HT-29 (cell line): ENCODE measurements around the gene RABGGTA. TPM values are rescaled to one million over a fixed set of nuclear protein-coding genes. Genes with fewer than 3 reads are reported as not detected.

Experiments
- DNase-seq: peaks from one replicate; pipeline ENCODE4 v3.0.0-alpha.2; 2015; ENCODE audit warnings: low spot score
- total RNA-seq: library from RNA; depleted of rRNA; stranded (reverse); fragments of >200 nt; shearing (Covaris generic); gene quantifications from 2 replicates; pipeline ENCODE4 v1.2.3, GENCODE V29; 2014

The RABGGTA gene
- total RNA-seq, 1 experiment from 2014 or later = 34.4 TPM

DNA sequence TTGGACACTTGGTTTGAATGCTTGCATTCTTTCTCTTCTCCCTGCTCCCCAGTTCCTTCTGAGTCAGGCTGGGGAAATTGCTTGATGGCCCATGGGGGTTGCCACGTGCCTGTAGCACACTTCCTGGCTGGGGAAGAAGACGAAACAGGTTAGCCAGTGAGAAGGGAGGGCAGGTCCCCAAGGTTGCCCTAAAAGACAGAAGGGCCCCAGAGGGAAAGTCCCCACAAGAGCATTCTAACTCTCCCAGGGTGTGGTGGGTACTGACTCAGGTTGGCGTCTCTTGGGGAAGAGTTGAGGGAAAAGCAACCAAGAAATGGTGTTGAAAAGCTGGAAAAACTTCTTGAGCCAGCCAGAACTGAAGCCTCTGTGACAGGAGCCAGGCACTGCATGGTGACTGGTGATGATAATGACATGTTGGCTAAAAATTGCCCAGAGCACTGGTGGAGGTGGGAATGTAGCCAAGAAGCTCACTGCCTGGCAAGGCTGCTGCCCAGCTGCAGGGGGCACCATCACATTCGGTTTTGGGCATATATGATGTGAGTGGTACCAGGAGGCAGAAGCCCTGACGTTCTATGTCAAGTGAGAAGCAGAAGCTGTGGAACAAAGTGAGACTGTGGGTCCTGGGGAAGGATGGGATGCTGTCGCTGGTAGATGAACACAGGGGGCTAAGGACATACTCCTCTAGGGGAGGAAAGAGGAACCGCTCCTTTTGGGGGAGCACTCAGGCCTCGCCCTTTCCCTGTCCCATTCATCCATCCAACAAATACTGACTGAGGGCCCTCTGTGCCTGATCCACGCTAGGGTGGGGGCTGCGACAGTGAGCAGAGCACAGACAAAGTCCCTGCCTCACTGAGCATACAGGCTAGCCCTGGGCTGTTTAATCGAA, 8.1 kb upstream of the RABGGTA start:
- no peak for DNase-seq

DNA sequence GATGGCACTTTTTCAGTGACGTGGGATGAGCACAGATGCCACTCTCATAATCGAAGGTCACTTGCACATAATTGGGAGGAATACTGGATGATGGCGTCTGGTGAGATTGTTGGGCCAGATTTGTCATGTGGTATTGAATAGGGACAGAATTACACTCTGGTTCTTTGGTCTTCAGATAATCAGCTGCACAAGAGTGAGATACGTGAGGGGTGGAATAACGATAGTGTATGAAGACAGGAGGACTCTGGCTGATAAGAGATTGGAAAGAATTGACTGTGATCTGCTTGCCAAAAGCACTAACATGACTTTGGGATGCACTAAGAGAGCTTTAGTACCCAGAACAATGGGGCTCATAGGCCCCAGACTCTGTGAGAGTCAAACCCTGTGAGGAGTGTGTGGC, 7.0 kb upstream of the RABGGTA start:
- no peak for DNase-seq

DNA sequence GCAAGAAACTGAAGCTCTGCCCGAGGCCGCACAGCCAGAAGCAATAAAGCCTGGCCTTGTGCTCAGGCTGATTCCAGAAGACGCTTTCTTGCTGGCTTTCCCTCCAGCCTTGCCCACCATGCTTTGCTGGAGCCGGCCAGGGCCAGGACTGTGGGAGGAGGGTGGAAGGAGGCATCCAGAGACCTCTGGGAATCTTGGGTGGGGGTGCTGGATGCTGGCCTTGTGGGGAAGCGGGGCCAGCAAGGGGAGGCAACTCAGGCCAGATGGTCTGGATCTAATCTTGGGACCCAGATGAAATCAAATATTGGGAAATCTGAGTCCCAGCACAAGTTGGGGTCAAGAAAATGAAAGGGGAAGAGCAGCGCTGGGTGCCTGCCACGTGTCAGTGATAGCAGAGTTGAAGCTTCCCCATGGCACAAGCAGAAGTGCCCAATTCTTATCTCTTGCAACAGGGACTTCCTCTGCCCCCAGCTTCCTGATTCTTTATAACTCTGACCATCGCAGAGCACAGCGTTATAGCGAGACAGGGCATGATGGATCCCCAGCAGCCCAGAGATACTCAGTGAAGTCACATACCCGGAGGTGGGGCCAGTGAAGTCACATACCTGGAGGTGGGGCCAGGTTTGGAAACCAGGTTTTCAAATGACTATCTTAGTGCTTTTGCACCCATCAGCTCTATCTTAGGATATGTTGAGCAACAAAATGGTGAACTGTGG, 6.4 kb upstream of the RABGGTA start:
- no peak for DNase-seq

DNA sequence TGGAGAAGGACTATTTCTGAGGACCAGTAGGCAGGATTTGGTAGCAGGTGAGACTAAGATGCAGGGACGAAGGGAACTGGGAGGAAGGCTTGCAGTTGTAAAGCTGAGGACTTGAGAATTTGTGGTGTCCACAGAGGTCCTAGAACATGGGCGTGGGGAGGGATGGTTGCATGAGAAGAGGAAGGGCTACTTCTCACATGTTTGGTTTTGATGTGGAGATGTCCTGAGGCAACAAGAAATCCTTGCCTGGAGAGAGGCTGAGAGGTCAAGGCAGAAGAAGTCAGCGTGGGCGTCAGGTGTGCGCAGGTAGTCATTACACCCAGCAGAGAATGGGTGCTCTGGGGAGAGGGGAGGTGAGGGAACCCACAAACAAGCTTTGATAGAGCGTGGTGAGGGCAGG, 5.7 kb upstream of the RABGGTA start:
- no peak for DNase-seq

- DNase-seq = no peak
Measured at GRCh38 chr14:24274101-24274543, 2.7 kb upstream of the RABGGTA start.

GRCh38 chr14:24273422-24273998, 2.1 kb upstream of the RABGGTA start:
- DNase-seq = no peak

DNA sequence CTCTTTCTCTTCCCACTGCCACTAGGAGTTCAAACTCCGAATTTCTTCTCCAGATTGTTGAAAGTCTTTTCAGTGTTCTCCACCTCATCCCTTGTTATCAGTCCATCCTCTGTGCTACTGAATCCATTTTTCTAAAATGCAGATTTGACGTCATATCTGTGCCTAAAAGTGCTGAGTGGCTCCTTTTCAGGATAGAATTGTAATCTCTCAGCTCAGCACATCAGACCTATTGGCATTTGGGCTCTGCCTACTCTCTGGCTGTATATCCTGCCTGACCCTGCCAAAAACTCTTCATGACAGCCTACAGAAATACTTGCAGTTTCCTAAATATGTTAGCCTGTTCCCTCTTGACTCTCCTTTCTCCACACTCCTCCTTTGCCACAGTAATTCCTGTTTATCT, 1.1 kb upstream of the RABGGTA start:
- DNase-seq = no peak

GRCh38 chr14:24271834-24272263, 452 bp upstream of the RABGGTA start:
- DNase-seq = no peak

DNA sequence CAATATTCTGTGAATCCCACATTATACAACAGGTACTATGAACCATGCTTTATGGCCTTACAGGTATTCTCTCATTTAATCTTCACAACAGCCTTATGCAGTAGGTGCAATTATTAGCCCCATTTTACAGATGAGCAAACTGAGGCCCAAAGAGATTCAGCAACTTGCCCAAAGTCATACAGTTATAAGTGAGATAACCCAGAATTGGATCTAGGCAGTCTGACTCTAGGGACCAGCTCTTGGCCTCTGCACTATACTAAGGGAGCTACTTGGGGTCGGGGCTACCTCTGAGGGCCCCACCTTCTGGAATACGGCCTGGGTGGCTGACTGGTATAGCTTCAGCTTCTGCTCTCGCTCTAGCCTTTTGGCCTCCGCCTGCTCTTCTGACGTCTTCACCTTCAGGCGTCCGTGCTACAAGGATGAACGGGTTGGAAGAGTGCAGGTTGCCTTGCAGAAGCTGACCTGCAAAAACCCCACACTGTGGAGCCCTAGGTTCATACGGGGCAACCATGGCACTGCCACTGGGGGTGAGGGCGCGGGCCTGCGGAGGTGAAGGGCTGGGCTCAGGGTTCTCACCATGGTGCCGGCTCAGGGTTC, 762 bp downstream of the RABGGTA start:
- DNase-seq = no peak

GRCh38 chr14:24269910-24270536, 1.4 kb downstream of the RABGGTA start:
- DNase-seq = no peak

DNA sequence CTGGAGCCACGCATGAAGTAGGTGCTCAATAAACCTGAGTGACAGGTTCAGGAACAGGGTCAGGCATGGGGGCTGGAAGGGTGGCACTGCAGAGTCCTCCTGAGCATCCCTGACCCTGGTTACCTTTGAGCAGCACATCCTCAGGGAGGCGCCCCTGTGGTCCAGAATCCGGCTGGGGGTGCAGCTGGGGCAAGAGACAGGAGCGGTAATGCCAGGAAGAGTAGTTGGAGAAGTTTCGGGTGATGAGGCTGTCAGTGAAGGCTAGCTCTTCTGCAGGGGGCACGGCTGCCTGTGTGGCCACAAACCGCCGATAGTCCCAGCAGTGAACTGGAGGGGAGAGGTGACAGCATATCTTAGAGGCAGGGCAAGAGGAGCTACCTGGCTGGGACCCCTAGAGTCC, 2.0 kb downstream of the RABGGTA start:
- no peak for DNase-seq

DNA sequence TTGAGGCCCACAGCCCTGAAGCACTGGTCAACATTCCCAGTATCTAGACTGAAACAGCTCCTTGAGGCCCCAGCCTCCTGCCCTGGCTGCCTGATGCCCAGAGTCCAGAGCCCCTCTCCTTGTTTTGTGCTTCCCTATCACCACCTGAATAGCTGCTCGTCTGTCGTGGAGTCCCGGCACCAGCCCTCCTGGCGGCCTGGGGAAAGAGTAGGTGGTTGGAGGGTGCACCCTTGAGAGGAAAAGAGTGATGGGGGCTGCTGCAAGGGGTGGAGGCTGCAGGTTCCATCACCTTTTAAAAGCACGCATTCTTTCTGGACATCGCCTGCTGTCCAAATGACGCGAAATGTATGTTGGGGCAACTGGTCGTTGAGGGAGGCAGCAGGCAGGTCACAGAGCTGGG, 3.2 kb downstream of the RABGGTA start:
- DNase-seq = no peak

DNA sequence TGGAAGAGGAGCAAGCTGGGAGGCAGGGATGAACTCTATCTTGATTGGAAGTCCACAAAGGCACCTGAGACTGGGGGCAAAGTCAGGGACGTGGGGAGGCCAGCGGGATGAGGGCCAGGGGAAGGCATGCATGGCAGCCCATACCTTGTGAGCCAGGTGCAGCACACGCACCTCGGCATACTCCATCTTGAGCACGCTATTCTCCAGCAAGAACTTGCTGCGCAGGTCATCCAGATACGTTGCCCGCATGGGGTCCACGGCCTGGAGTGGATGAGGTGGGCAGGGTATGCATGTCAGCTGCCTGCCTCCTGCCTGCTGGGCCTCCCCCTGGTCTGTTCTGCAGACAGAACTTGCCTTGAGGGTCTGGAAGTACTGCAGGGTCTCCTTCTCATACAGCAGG, 3.9 kb downstream of the RABGGTA start:
- no peak for DNase-seq

- no peak for DNase-seq
Measured at GRCh38 chr14:24266344-24267244, 4.8 kb downstream of the RABGGTA start.

DNA sequence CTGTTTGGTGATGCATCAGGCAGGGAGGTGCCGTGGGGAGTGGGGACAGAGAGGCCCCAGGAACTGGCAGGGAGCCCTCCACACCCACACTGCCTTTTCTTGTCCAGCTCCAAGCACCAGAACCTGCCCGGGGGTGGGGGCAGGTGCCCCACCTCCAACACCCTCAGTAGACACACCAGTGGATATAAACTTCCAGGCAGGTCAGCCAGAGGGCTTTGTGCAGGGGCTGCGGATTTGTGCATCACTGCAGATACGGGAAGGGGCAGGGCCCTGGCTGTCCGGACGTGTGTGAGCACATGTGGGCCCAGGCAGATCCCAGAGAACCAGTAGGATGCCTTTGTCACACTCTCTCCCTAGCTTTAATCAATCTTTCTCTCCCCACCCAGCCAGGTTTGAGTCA, 7.1 kb downstream of the RABGGTA start:
- no peak for DNase-seq

DNA sequence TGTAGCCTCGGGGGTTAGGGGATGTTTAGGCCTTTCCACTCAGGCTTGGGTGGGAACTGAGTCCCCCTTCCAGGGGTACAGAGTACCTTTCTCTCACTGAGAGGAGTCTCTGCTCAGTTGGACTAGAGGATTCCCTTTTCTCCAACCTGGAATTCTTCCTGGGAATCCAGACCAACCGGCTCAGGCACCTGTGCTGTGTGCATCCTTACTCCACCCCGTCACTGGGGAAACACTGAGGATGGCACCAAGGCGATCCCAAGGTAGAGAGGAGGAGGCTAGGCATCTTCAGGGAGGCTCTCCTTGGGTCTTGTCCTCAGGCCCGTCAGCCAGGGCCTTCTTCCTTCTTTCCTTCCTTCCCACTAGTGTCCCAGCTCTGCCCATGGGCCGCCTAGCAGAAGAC, 7.5 kb downstream of the RABGGTA start:
- no peak for DNase-seq

GRCh38 chr14:24262821-24263733, 8.3 kb downstream of the RABGGTA start, which contains the start of gene TGM1:
TGM1 (minus strand) TSS chr14:24263177; CDS start chr14:24262352, 825 bp downstream.
- no peak for DNase-seq

- no peak for DNase-seq
Measured at GRCh38 chr14:24261969-24262327, 9.4 kb downstream of the RABGGTA start.

- no peak for DNase-seq
Measured at GRCh38 chr14:24261256-24261968, 10.0 kb downstream of the RABGGTA start.
